Fibroblast of lung (primary cell): ENCODE data around the gene CNTF. TPM values are rescaled to one million over a fixed set of nuclear protein-coding genes. Genes with fewer than 3 reads are reported as not detected.
A peak's percentile ranks its signal among the peaks of the same experiment; 100 is the strongest.

Experiments used
- DNase-seq, 2 donors: peaks; one replicate each; pipeline versions ENCODE4 v3.0.0 to v3.0.0-alpha.2; 2010; ENCODE audit warnings: low read depth in 2 of 2
- H2AFZ ChIP-seq: 2 replicates; pipeline ENCODE4 v1.5.1; 2012; ENCODE audit warnings: low read length, control low read depth, inconsistent platforms
- H3K27ac ChIP-seq: 2 replicates; pipeline ENCODE4 v1.5.1; 2011; ENCODE audit warnings: low read length, control low read depth; ENCODE audit not compliant: insufficient read depth
- H3K27me3 ChIP-seq: 2 replicates; pipeline ENCODE4 v1.5.1; 2011; ENCODE audit warnings: mild to moderate bottlenecking, low read length; ENCODE audit not compliant: control insufficient read depth, insufficient read depth
- H3K36me3 ChIP-seq: 2 replicates; pipeline ENCODE4 v1.5.1; 2011; ENCODE audit warnings: low read length; ENCODE audit not compliant: control insufficient read depth, insufficient read depth
- H3K4me1 ChIP-seq: 2 replicates; pipeline ENCODE4 v1.5.1; 2011; ENCODE audit warnings: low read length; ENCODE audit not compliant: control insufficient read depth, insufficient read depth; ENCODE audit errors: extremely low read depth
- H3K4me2 ChIP-seq: 2 replicates; pipeline ENCODE4 v1.5.1; 2011; ENCODE audit warnings: low read length, control low read depth; ENCODE audit not compliant: insufficient read depth; ENCODE audit errors: extremely low read depth
- H3K4me3 ChIP-seq, 4 experiments: fragments of 200-600 bp in 1 of 4; sonication (generic) in 1 of 4; replicated peaks in 1 of 4; 2 replicates each; pipeline ENCODE4 v1.5.1; 2011 to 2016; ENCODE audit warnings: low read length in 4 of 4, low read depth in 3 of 4, mild to moderate bottlenecking in 3 of 4, control low read depth in 2 of 4, inconsistent platforms in 1 of 4, mixed read lengths in 1 of 4; ENCODE audit not compliant: insufficient read depth in 1 of 4; ENCODE audit errors: control extremely low read depth in 1 of 4
- H3K79me2 ChIP-seq: 2 replicates; pipeline ENCODE4 v1.5.1; 2012; ENCODE audit warnings: mild to moderate bottlenecking, low read length, inconsistent platforms; ENCODE audit not compliant: control insufficient read depth, insufficient read depth
- H3K9ac ChIP-seq: 2 replicates; pipeline ENCODE4 v1.5.1; 2011; ENCODE audit warnings: mild to moderate bottlenecking, low read length, control low read depth; ENCODE audit not compliant: insufficient read depth
- H3K9me3 ChIP-seq: 2 replicates; pipeline ENCODE4 v1.5.1; 2012; ENCODE audit warnings: low read depth, low read length; ENCODE audit not compliant: control insufficient read depth, insufficient read depth
- H4K20me1 ChIP-seq: 2 replicates; pipeline ENCODE4 v1.5.1; 2011; ENCODE audit warnings: low read length; ENCODE audit not compliant: control insufficient read depth, insufficient read depth; ENCODE audit errors: extremely low read depth
- CTCF ChIP-seq, 2 donors: IDR thresholded peaks in 1 of 2; conservative IDR thresholded peaks in 1 of 2; 1 replicate in 1 of 2; 2 replicates in 1 of 2; pipeline ENCODE4 v1.5.1; 2011 to 2012; ENCODE audit warnings: low read length in 2 of 2, control low read depth in 1 of 2, inconsistent platforms in 1 of 2, low read depth in 1 of 2, mild to moderate bottlenecking in 1 of 2
- EZH2 ChIP-seq: IDR thresholded peaks from 2 replicates; pipeline ENCODE4 v1.5.1; 2012; ENCODE audit warnings: low read length, control low read depth, mild to moderate bottlenecking; ENCODE audit errors: missing control alignments
- polyA plus RNA-seq, 2 donors: library from polyadenylated mRNA; depleted of rRNA in 1 of 2; stranded (reverse) in 1 of 2; unstranded in 1 of 2; fragments of >200 nt; gene quantifications; 2 replicates each; pipeline ENCODE4 v1.2.1, GENCODE V29; 2011 to 2012; ENCODE audit warnings: missing spikeins in 1 of 2
- total RNA-seq: library from RNA; depleted of rRNA; stranded (reverse); fragments of >200 nt; gene quantifications from 2 replicates; pipeline ENCODE4 v1.2.1, GENCODE V29; 2014

The CNTF gene
- total and polyA plus RNA-seq, 2 donors (not counting 1 experiment from before 2014, with no cell fraction given): 0.73 to 1.2 TPM

- DNase-seq: no peak
- Histone ChIP-seq H2AFZ (no peak overlapping the region), H3K27me3 (no peaks in the 10 kb centered on the region), H3K4me3 (peak overlapping the region in 1 of 4 experiments; percentile 11), H3K4me1 (no peaks in the 10 kb centered on the region), H3K9ac (no peak overlapping the region), H3K27ac (no peak overlapping the region), H3K79me2 (peaks cover 79% of the 10 kb centered on the region), H3K4me2 (peak overlapping the region; percentile 61), H3K9me3 (no peaks in the 10 kb centered on the region), H4K20me1 (no peaks in the 10 kb centered on the region), H3K36me3 (no peaks in the 10 kb centered on the region)
- TF ChIP-seq CTCF (conservative IDR thresholded peaks at IDR 0.05 in 1 of 2, IDR thresholded peaks at IDR 0.05 in 1 of 2; ENCODE audit: low read depth in 1 of 2, low read length in 2 of 2): no peak
- no peak for TF ChIP-seq EZH2
Measured at GRCh38 chr11:58582437-58582836, 40.0 kb upstream of the CNTF start.

GRCh38 chr11:58586998-58587397, 35.5 kb upstream of the CNTF start:
- DNase-seq: no peak
- no peak overlapping the region for H3K27ac ChIP-seq
- peaks cover 99% of the 10 kb centered on the region for H3K79me2 ChIP-seq
- H3K4me3 ChIP-seq: no peak overlapping the region
- H3K9me3 ChIP-seq: no peaks in the 10 kb centered on the region
- H3K4me1 ChIP-seq: no peaks in the 10 kb centered on the region
- H3K9ac ChIP-seq: no peak overlapping the region
- H3K4me2 ChIP-seq: no peak overlapping the region
- no peaks in the 10 kb centered on the region for H3K27me3 ChIP-seq
- TF ChIP-seq EZH2: no peak
- TF ChIP-seq CTCF (conservative IDR thresholded peaks at IDR 0.05 in 1 of 2, IDR thresholded peaks at IDR 0.05 in 1 of 2; ENCODE audit: low read depth in 1 of 2, low read length in 2 of 2): no peak
- no peaks in the 10 kb centered on the region for H4K20me1 ChIP-seq
- H3K36me3 ChIP-seq: peaks cover 2% of the 10 kb centered on the region
- H2AFZ ChIP-seq: no peak overlapping the region

- no peak for DNase-seq
- H3K27ac ChIP-seq: no peak overlapping the region
- no peaks in the 10 kb centered on the region for H4K20me1 ChIP-seq
- H3K4me1 ChIP-seq: peaks cover 8% of the 10 kb centered on the region
- peaks cover 2% of the 10 kb centered on the region for H3K36me3 ChIP-seq
- H3K9me3 ChIP-seq: no peaks in the 10 kb centered on the region
- H3K9ac ChIP-seq: no peak overlapping the region
- no peak overlapping the region for H3K4me2 ChIP-seq
- H3K4me3 ChIP-seq: no peak overlapping the region
- H2AFZ ChIP-seq: no peak overlapping the region
- H3K79me2 ChIP-seq: peaks cover 96% of the 10 kb centered on the region
- no peaks in the 10 kb centered on the region for H3K27me3 ChIP-seq
- TF ChIP-seq EZH2: no peak
- no peak for TF ChIP-seq CTCF (conservative IDR thresholded peaks at IDR 0.05 in 1 of 2, IDR thresholded peaks at IDR 0.05 in 1 of 2; ENCODE audit: low read depth in 1 of 2, low read length in 2 of 2)
Measured at GRCh38 chr11:58591659-58592058, 30.8 kb upstream of the CNTF start.
